ENCODE data around the gene MCC.

GRCh38 chr5:113209498-113209897 lies 278.8 kb downstream of the MCC start:
- TF ChIP-seq, protein P1, sequence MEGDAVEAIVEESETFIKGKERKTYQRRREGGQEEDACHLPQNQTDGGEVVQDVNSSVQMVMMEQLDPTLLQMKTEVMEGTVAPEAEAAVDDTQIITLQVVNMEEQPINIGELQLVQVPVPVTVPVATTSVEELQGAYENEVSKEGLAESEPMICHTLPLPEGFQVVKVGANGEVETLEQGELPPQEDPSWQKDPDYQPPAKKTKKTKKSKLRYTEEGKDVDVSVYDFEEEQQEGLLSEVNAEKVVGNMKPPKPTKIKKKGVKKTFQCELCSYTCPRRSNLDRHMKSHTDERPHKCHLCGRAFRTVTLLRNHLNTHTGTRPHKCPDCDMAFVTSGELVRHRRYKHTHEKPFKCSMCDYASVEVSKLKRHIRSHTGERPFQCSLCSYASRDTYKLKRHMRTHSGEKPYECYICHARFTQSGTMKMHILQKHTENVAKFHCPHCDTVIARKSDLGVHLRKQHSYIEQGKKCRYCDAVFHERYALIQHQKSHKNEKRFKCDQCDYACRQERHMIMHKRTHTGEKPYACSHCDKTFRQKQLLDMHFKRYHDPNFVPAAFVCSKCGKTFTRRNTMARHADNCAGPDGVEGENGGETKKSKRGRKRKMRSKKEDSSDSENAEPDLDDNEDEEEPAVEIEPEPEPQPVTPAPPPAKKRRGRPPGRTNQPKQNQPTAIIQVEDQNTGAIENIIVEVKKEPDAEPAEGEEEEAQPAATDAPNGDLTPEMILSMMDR (IDR thresholded peaks at IDR 0.05), result no peak
- no peak for TF ChIP-seq EZH2phosphoT487 (IDR thresholded peaks at IDR 0.05)
